ENCODE data around the gene CSF2. TPM values are rescaled to one million over a fixed set of nuclear protein-coding genes. Genes with fewer than 3 reads are reported as not detected.

CSF2 gene
- total RNA-seq, 4 donors from 2014 or later: not detected

DNA sequence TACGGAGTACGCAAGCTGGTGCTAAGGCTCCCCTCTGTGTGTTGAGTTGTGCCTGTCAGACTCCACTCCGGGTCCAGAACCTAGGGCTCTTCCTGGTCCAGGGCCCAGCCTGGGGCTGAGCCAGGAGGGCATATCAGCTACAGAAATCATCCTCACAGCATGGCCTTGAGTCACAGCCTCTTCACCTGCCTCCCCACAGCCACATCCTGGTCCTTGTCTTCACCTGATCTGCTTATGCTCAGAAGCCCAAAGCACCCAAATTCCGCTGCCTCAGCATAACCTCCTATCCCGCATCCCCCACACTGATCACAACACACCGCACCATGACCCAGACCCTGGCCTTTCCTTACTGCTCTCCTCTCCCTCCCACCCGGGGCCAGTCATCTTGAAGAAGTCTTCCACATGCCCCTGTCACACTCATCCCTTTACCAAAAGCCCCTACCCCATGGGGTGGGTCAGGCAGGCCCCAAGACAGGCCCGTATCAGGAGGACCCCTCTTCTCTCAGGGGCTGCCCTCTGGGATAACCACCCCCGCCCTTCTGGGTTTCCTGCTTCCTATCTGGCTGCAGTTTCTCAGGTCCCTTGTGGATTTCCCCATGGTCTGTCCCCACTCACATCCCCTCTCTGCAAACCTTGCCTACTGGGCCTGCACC lies 14.4 kb upstream of the CSF2 start:
- peak; percentile 13 to 65 (median 43) for DNase-seq
- TF ChIP-seq, protein P1, sequence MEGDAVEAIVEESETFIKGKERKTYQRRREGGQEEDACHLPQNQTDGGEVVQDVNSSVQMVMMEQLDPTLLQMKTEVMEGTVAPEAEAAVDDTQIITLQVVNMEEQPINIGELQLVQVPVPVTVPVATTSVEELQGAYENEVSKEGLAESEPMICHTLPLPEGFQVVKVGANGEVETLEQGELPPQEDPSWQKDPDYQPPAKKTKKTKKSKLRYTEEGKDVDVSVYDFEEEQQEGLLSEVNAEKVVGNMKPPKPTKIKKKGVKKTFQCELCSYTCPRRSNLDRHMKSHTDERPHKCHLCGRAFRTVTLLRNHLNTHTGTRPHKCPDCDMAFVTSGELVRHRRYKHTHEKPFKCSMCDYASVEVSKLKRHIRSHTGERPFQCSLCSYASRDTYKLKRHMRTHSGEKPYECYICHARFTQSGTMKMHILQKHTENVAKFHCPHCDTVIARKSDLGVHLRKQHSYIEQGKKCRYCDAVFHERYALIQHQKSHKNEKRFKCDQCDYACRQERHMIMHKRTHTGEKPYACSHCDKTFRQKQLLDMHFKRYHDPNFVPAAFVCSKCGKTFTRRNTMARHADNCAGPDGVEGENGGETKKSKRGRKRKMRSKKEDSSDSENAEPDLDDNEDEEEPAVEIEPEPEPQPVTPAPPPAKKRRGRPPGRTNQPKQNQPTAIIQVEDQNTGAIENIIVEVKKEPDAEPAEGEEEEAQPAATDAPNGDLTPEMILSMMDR (IDR thresholded peaks at IDR 0.05): no peak
- TF ChIP-seq POLR2A (IDR thresholded peaks at IDR 0.05): no peak
- H3K4me3 ChIP-seq: no peak overlapping the region
- H3K9me3 ChIP-seq: no peaks in the 10 kb centered on the region
- no peaks in the 10 kb centered on the region for H3K4me1 ChIP-seq
- H3K27ac ChIP-seq: peak overlapping the region in 1 of 4 donors; percentile 46
- H3K36me3 ChIP-seq: no peaks in the 10 kb centered on the region
- H3K27me3 ChIP-seq: no peaks in the 10 kb centered on the region

DNA sequence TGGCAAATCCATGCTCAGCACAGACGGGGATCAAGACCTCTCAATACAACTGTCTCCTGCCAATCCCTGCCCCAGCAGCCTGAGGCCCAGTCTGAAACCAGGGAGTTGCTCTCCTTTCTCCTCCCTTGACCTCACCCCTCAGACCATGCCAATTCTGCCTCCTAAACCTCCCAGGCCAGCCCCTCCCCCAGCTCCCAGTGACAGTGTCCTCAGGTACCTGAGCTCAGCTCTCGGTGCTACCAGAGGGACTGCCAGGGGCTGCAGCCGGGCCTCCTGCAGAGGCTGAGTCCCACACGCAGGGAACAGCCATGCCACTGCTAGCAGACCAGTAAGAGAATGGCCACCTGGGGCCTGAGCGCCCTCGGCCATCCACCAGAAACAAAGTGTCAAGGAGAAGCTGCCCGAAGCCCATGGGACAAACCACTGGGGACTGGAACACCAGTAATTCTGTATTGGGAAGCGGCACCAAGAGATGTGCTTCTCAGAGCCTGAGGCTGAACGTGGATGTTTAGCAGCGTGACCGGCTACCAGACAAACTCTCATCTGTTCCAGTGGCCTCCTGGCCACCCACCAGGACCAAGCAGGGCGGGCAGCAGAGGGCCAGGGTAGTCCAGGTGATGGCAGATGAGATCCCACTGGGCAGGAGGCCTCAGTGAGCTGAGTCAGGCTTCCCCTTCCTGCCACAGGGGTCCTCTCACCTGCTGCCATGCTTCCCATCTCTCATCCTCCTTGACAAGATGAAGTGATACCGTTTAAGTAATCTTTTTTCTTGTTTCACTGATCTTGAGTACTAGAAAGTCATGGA lies 13.7 kb upstream of the CSF2 start:
- TF ChIP-seq, protein P1 (IDR thresholded peaks at IDR 0.05): no peak
- TF ChIP-seq POLR2A (IDR thresholded peaks at IDR 0.05): no peak
- Histone ChIP-seq H3K4me3 (no peak overlapping the region), H3K4me1 (no peaks in the 10 kb centered on the region), H3K27ac (no peak overlapping the region), H3K9me3 (no peaks in the 10 kb centered on the region), H3K27me3 (no peaks in the 10 kb centered on the region), H3K36me3 (no peaks in the 10 kb centered on the region)
- peak in 2 of 3 donors; percentile 35 to 40 for DNase-seq

DNA sequence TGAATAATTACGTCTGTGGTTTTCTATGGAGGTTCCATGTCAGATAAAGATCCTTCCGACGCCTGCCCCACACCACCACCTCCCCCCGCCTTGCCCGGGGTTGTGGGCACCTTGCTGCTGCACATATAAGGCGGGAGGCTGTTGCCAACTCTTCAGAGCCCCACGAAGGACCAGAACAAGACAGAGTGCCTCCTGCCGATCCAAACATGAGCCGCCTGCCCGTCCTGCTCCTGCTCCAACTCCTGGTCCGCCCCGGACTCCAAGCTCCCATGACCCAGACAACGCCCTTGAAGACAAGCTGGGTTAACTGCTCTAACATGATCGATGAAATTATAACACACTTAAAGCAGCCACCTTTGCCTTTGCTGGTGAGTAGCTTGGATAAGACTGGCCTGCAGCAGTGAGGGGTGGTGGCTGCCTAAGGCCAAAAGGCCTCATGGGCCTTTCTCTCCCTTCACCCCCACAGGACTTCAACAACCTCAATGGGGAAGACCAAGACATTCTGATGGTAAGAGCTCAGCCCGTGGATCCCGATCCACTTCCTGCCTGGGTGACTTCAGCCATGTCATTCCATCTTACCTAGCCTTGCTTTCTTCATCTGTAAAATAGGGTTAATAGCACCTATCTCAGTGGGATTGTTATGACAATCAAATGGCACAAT lies 13.0 kb upstream of the CSF2 start, which contains the start of gene IL3:
TSS of gene IL3 (plus strand) at position 155 of the 661 bp plus-strand sequence. CDS start at position 207, 52 bp downstream.
- Histone ChIP-seq H3K4me3 (no peak within 1 kb of the TSS), H3K27me3 (no peaks in the 10 kb centered on the region), H3K36me3 (no peaks in the 10 kb centered on the region), H3K4me1 (no peaks in the 10 kb centered on the region), H3K9me3 (no peaks in the 10 kb centered on the region), H3K27ac (no peak within 1 kb of the TSS)
- no peak for TF ChIP-seq POLR2A (IDR thresholded peaks at IDR 0.05)
- TF ChIP-seq, protein P1 (IDR thresholded peaks at IDR 0.05): no peak
- peak in 2 of 3 donors; percentile 18 to 41 for DNase-seq

DNA sequence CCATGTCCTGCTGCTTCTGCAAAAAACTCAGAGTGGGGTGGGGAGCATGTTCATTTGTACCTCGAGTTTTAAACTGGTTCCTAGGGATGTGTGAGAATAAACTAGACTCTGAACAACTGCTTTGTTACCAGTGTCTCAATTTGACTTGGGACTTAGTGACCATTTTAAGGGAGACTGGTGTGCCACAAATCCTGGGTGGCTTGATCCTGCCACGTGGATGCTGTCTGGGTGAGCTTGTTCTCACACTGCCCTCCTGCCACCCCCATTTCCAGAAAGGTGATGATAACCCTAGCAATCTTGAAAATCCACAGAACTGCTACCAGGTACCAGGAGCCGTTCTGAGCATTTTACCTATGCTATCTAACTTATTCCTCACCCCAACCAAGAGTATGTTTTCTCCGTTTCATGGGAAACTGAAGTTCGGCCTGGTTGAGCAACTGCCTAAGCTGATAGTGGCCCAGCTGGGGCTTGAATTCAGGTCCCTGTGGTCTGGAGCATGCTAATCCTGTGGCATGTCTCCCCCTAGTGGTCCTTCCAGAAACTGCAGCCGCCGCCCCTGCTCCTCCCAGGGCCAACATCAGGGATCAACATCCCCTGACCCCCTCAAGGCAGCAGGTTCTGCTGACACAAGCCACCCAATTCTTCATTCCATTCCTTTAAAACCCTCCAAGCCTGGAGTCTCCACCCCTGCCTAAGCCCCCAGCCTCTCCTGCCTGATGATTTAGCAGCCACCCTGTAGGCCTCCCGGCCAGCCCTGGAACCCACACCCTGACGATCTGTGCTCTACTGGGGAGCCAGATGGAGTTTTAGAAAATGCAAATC lies 10.3 kb upstream of the CSF2 start:
- Histone ChIP-seq H3K4me3 (no peak overlapping the region), H3K27me3 (no peaks in the 10 kb centered on the region), H3K9me3 (no peaks in the 10 kb centered on the region), H3K27ac (no peak overlapping the region), H3K36me3 (no peaks in the 10 kb centered on the region), H3K4me1 (no peaks in the 10 kb centered on the region)
- peak; percentile 73 to 90 (median 78) for DNase-seq
- TF ChIP-seq, protein P1 (IDR thresholded peaks at IDR 0.05): peak; percentile 79 to 97 (median 90)
- TF ChIP-seq POLR2A (IDR thresholded peaks at IDR 0.05): no peak

DNA sequence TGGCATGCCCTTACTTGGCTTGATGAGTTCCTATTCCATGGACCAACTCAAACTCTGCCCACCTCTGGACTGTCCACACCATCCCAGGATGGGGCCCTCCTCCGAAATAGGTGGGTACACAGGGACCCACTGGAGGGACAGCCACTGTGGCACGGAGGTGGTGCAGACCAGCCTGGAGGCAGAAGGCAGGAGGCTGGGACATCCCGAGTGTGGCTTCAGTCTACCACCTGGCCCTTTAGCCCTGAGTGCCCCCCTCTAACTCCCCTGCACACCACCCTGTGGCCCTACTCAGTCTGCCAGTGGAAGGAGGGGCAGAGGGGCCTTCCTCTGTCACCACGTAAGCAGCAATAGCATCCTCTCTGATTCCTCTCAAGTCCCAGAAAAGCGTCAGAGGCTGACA lies 9.4 kb upstream of the CSF2 start:
- TF ChIP-seq, protein P1 (IDR thresholded peaks at IDR 0.05): no peak
- TF ChIP-seq POLR2A (IDR thresholded peaks at IDR 0.05): no peak
- Histone ChIP-seq H3K9me3 (no peaks in the 10 kb centered on the region), H3K27ac (no peak overlapping the region), H3K4me3 (no peak overlapping the region), H3K36me3 (no peaks in the 10 kb centered on the region), H3K27me3 (no peaks in the 10 kb centered on the region), H3K4me1 (no peaks in the 10 kb centered on the region)
- peak in 2 of 3 donors; percentile 37 to 43 for DNase-seq
